ENCODE results near the gene PPA1. TPM values are rescaled to one million over a fixed set of nuclear protein-coding genes. Genes with fewer than 3 reads are reported as not detected.
A peak's percentile ranks its signal among the peaks of the same experiment; 100 is the strongest.
"Not testable (repeated sequence)": the region's sequence is repeated elsewhere in the genome, so short reads cannot be mapped to it uniquely, and the experiment has no call there.

Gene PPA1
- total and polyA plus RNA-seq, 2 experiments from 2014 or later: 105 to 110 TPM

DNA sequence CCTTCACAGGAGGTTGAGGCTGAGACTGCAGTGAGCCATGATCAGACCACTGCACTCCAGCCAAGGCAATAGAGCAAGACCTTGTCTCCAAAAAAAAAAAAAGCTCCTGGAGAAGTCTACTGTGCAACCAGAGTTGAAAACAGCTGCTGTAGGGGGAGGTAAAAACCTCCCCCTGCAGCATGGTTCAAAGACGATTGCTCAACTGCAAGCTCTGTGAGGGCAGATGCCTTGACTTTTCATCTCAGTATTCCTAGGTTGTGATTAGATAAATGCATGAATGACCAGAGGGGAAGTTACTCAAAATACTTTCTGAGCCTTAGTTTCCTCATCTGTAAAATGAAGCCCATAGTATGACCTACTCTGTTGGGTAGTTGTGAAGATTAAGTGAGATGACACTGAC is 25.0 kb upstream of the PPA1 start:
- Histone ChIP-seq H3K27me3 (replicated peaks; ENCODE audit: insufficient read depth) (peaks cover 37% of the 10 kb centered on the region), H3K79me2 (ENCODE audit: insufficient read depth) (no peaks in the 10 kb centered on the region), H3K4me2 (ENCODE audit: unreplicated experiment) (no peak overlapping the region), H3F3A (ENCODE audit: insufficient read depth) (no peaks in the 10 kb centered on the region), H4K20me1 (ENCODE audit: insufficient read depth) (no peaks in the 10 kb centered on the region), H3K4me1 (ENCODE audit: insufficient read depth) (0 out of 2 replicates have a peak, but pooled peaks cover 5% of the 10 kb centered on the region), H3K36me3 (ENCODE audit: low read depth) (no peaks in the 10 kb centered on the region), H2AFZ (no peak overlapping the region), H3K9me2 (ENCODE audit: insufficient read depth) (no peaks in the 10 kb centered on the region), H3K9ac (no peak overlapping the region), H3K27ac (no peak overlapping the region), H3K9me3 (ENCODE audit: low read depth) (no peaks in the 10 kb centered on the region), H3K4me3 (no peak overlapping the region)
- WGBS, 2 experiments (ENCODE audit: low coverage in 1 of 2, low lambda C conversion rate in 2 of 2, missing lambda C conversion rate in 2 of 2): 72 to 82% methylated on average over 1 of the region's 1 CpG
- DNase-seq: no peak
- in situ Hi-C loops (cut with MboI): no loop called here
- TF ChIP-seq EZH2 (IDR thresholded peaks at IDR 0.05; ENCODE audit: insufficient read depth, poor library complexity, severe bottlenecking): no peak
- no peak for TF ChIP-seq EZH2phosphoT487 (IDR thresholded peaks at IDR 0.05; ENCODE audit: insufficient read depth, low read depth)

- H3K4me3 ChIP-seq; H3K27ac ChIP-seq; H3K9ac ChIP-seq; H3K4me1 ChIP-seq (ENCODE audit: insufficient read depth); in situ Hi-C loops (cut with MboI); H3K4me2 ChIP-seq (ENCODE audit: unreplicated experiment); DNase-seq; H4K20me1 ChIP-seq (ENCODE audit: insufficient read depth); H3F3A ChIP-seq (ENCODE audit: insufficient read depth); H2AFZ ChIP-seq; H3K79me2 ChIP-seq (ENCODE audit: insufficient read depth); H3K9me3 ChIP-seq (ENCODE audit: low read depth); H3K9me2 ChIP-seq (ENCODE audit: insufficient read depth); H3K36me3 ChIP-seq (ENCODE audit: low read depth): not testable (repeated sequence)
- 81 to 82% methylated on average over 8 of the region's 8 CpGs for WGBS, 2 experiments (ENCODE audit: low coverage in 1 of 2, low lambda C conversion rate in 2 of 2, missing lambda C conversion rate in 2 of 2)
- H3K27me3 ChIP-seq (replicated peaks; ENCODE audit: insufficient read depth): peaks cover 41% of the 10 kb centered on the region
These were observed 24.6 kb upstream of the PPA1 start for GRCh38 chr10:70257816-70258215.

DNA sequence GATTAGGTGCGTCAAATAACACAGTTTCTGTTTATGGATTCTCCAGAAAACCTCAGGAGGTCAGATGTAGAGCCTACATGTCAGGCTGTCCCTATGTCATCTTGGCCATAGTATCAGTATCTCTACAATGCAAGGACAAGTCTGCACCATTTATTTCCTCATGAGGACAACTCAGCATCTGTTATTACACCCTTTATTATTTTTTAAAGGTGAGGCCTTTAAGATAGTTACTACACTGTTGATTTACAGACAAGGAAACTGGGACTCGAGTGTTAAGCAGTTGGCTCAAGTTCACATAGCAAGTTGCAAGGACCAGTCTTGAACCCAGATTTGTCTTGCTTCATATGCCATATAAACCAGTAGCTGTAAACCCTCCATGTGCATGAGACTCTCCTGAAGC is 23.2 kb upstream of the PPA1 start:
- Histone ChIP-seq H3K4me2 (ENCODE audit: unreplicated experiment) (no peak overlapping the region), H3K9me2 (ENCODE audit: insufficient read depth) (no peaks in the 10 kb centered on the region), H3K27ac (no peak overlapping the region), H3K4me1 (ENCODE audit: insufficient read depth) (0 out of 2 replicates have a peak, but pooled peaks cover 5% of the 10 kb centered on the region), H3K27me3 (replicated peaks; ENCODE audit: insufficient read depth) (peaks cover 51% of the 10 kb centered on the region), H3K36me3 (ENCODE audit: low read depth) (no peaks in the 10 kb centered on the region), H3F3A (ENCODE audit: insufficient read depth) (no peaks in the 10 kb centered on the region), H2AFZ (no peak overlapping the region), H3K9ac (no peak overlapping the region), H3K9me3 (ENCODE audit: low read depth) (no peaks in the 10 kb centered on the region), H3K4me3 (no peak overlapping the region), H3K79me2 (ENCODE audit: insufficient read depth) (no peaks in the 10 kb centered on the region), H4K20me1 (ENCODE audit: insufficient read depth) (no peaks in the 10 kb centered on the region)
- TF ChIP-seq EZH2 (IDR thresholded peaks at IDR 0.05; ENCODE audit: insufficient read depth, poor library complexity, severe bottlenecking): no peak
- TF ChIP-seq EZH2phosphoT487 (IDR thresholded peaks at IDR 0.05; ENCODE audit: insufficient read depth, low read depth): no peak
- no peak for DNase-seq
- WGBS, 2 experiments (ENCODE audit: low coverage in 1 of 2, low lambda C conversion rate in 2 of 2, missing lambda C conversion rate in 2 of 2): 74 to 78% methylated on average over 2 of the region's 2 CpGs
- in situ Hi-C loops (cut with MboI): no loop called here

GRCh38 chr10:70255329-70256299 is 22.4 kb upstream of the PPA1 start:
- Histone ChIP-seq H3K9me3 (ENCODE audit: low read depth) (no peaks in the 10 kb centered on the region), H4K20me1 (ENCODE audit: insufficient read depth) (no peaks in the 10 kb centered on the region), H3K79me2 (ENCODE audit: insufficient read depth) (no peaks in the 10 kb centered on the region), H3K27me3 (replicated peaks; ENCODE audit: insufficient read depth) (peaks cover 51% of the 10 kb centered on the region), H3K9me2 (ENCODE audit: insufficient read depth) (no peaks in the 10 kb centered on the region), H3K36me3 (ENCODE audit: low read depth) (no peaks in the 10 kb centered on the region), H3K4me3 (no peak overlapping the region), H3K27ac (no peak overlapping the region), H3K4me2 (ENCODE audit: unreplicated experiment) (no peak overlapping the region), H2AFZ (no peak overlapping the region; the same call in 1 of the 2 replicates), H3K4me1 (ENCODE audit: insufficient read depth) (0 out of 2 replicates have a peak, but pooled peaks cover 5% of the 10 kb centered on the region), H3F3A (ENCODE audit: insufficient read depth) (no peaks in the 10 kb centered on the region), H3K9ac (no peak overlapping the region)
- WGBS, 2 experiments (ENCODE audit: low coverage in 1 of 2, low lambda C conversion rate in 2 of 2, missing lambda C conversion rate in 2 of 2): 23 to 24% methylated on average over 68 to 70 of the region's 73 CpGs
- TF ChIP-seq EZH2phosphoT487 (IDR thresholded peaks at IDR 0.05; ENCODE audit: insufficient read depth, low read depth) (no peak), EZH2 (IDR thresholded peaks at IDR 0.05; ENCODE audit: insufficient read depth, poor library complexity, severe bottlenecking) (no peak)
- in situ Hi-C loops (cut with MboI): no loop called here
- peak; percentile 15 for DNase-seq

All from GM23248 (cell line).